Stimulated activated CD8-positive, alpha-beta memory T cell treated with anti-CD3 and anti-CD28 coated beads, Interleukin-15, amount 100 ng/mL, for 1 hour (primary cell): ENCODE measurements around the gene MIA3.

Source experiments
- DNase-seq: peaks from one replicate; pipeline ENCODE4 v3.0.0-alpha.2; 2020; ENCODE audit warnings: low read depth

Gene MIA3

GRCh38 chr1:222618880-222619596 lies 1.1 kb downstream of the MIA3 start:
- no peak for DNase-seq

GRCh38 chr1:222620566-222620965 lies 2.7 kb downstream of the MIA3 start:
- no peak for DNase-seq

- DNase-seq: no peak
These were observed 4.9 kb downstream of the MIA3 start for GRCh38 chr1:222622765-222623164.

- no peak for DNase-seq
These were observed 5.6 kb downstream of the MIA3 start for GRCh38 chr1:222623458-222623857.

- DNase-seq: no peak
These were observed 6.3 kb downstream of the MIA3 start for GRCh38 chr1:222624214-222624613.

- no peak for DNase-seq
These were observed 9.3 kb downstream of the MIA3 start for GRCh38 chr1:222627232-222627631.

- no peak for DNase-seq
These were observed 12.1 kb downstream of the MIA3 start for GRCh38 chr1:222629921-222630535.

GRCh38 chr1:222631611-222632208 lies 13.8 kb downstream of the MIA3 start:
- DNase-seq: no peak

- no peak for DNase-seq
These were observed 14.9 kb downstream of the MIA3 start for GRCh38 chr1:222632749-222633148.

- DNase-seq: peak; percentile 65
These were observed 16.5 kb downstream of the MIA3 start for GRCh38 chr1:222634180-222635013.

- no peak for DNase-seq
These were observed 23.5 kb downstream of the MIA3 start for GRCh38 chr1:222641269-222641948.

GRCh38 chr1:222642468-222642867 lies 24.6 kb downstream of the MIA3 start:
- no peak for DNase-seq

GRCh38 chr1:222643606-222643937 lies 25.7 kb downstream of the MIA3 start:
- DNase-seq: no peak

GRCh38 chr1:222643938-222644635 lies 26.2 kb downstream of the MIA3 start:
- peak; percentile 94 for DNase-seq

GRCh38 chr1:222644636-222644980 lies 26.7 kb downstream of the MIA3 start:
- no peak for DNase-seq

- no peak for DNase-seq
These were observed 34.8 kb downstream of the MIA3 start for GRCh38 chr1:222652676-222653075.

- DNase-seq: no peak
These were observed 35.4 kb downstream of the MIA3 start for GRCh38 chr1:222653178-222653827.

- DNase-seq: peak; percentile 35
These were observed 37.0 kb downstream of the MIA3 start for GRCh38 chr1:222654849-222655248.

GRCh38 chr1:222656391-222657155 lies 38.7 kb downstream of the MIA3 start:
- DNase-seq: no peak

GRCh38 chr1:222657899-222658298 lies 40.0 kb downstream of the MIA3 start:
- no peak for DNase-seq
